Lower lobe of right lung (tissue), 2 donors: ENCODE measurements around the gene SPTB. TPM values are rescaled to one million over a fixed set of nuclear protein-coding genes. Genes with fewer than 3 reads are reported as not detected.

Experiments
- ATAC-seq, 2 donors: fragments of 200-7000 bp; cut with Tn5 transposase; one replicate each; pipeline ENCODE4 v1.9.1; 2020 to 2022; ENCODE audit warnings: mild to moderate bottlenecking in 2 of 2, moderate library complexity in 2 of 2
- DNase-seq: peaks from one replicate; pipeline ENCODE4 v3.0.0-alpha.2; 2020
- H3K27ac ChIP-seq: fragments of 200-600 bp; one replicate; pipeline ENCODE4 v1.8.0; 2022
- H3K27me3 ChIP-seq: fragments of 200-600 bp; one replicate; pipeline ENCODE4 v1.8.0; 2022; ENCODE audit warnings: low read depth
- H3K36me3 ChIP-seq: fragments of 200-600 bp; one replicate; pipeline ENCODE4 v1.8.0; 2022; ENCODE audit warnings: mild to moderate bottlenecking
- H3K4me1 ChIP-seq: fragments of 200-600 bp; one replicate; pipeline ENCODE4 v1.8.0; 2022
- H3K4me3 ChIP-seq: fragments of 200-600 bp; one replicate; pipeline ENCODE4 v1.8.0; 2022; ENCODE audit warnings: mild to moderate bottlenecking
- H3K9me3 ChIP-seq: fragments of 200-600 bp; one replicate; pipeline ENCODE4 v1.8.0; 2022
- CTCF ChIP-seq: fragments of 200-600 bp; IDR thresholded peaks from one replicate; pipeline ENCODE4 v1.8.0; 2022; ENCODE audit warnings: antibody characterized with exemption, mild to moderate bottlenecking
- intact Hi-C: fragments of 100-400 bp; cut with DNase I; formaldehyde crosslinking; loops from one replicate; pipeline ENCODE4 v1.11.0; 2022
- total RNA-seq: library from RNA; stranded (reverse); fragmentation: NEBNext Ultra II Directional; extraction: Animal tissue kit (Norgen Biotek cat#: 25700); gene quantifications from one replicate; pipeline ENCODE4 v1.2.1, GENCODE V29; 2021
- donor health status: DM: no; HTN: yes; CAD: no; lungs with severe emphysema.

SPTB gene
- total RNA-seq, 1 donor from 2014 or later, result 2.5 TPM

DNA sequence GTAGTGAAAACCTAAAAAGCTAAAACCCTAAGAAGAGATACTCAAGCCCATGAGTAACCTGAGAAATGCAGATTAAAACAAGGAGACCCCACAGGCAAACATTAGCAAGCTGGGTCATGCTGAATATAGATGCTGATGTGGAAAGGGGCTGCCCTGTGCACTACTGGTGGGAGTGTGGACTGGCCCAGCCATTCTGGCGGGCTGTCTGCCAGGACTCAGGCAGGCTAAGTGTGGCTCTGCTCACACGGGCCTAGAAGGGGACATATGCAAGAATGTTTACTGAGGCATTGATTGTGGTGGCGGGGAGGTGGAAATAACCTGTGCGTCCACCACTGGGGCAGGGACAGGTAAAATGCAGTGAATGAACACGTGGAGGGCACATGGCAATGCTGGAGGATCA, 48.3 kb downstream of the SPTB start:
- Histone ChIP-seq H3K4me1 (no peaks in the 10 kb centered on the region), H3K27ac (no peak overlapping the region), H3K36me3 (no peaks in the 10 kb centered on the region), H3K27me3 (no peaks in the 10 kb centered on the region), H3K4me3 (no peak overlapping the region), H3K9me3 (no peaks in the 10 kb centered on the region)
- no peak for TF ChIP-seq CTCF
- intact Hi-C loops, result no loop called here
- ATAC-seq (no peak), DNase-seq (no peak)

GRCh38 chr14:64830961-64831360, 48.7 kb downstream of the SPTB start:
- no peak overlapping the region for H3K27ac ChIP-seq
- no peaks in the 10 kb centered on the region for H3K27me3 ChIP-seq
- intact Hi-C loops, result no loop called here

GRCh38 chr14:64828071-64828470, 51.6 kb downstream of the SPTB start:
- Histone ChIP-seq H3K4me3 (no peak overlapping the region), H3K9me3 (no peaks in the 10 kb centered on the region), H3K27me3 (peaks cover 4% of the 10 kb centered on the region), H3K36me3 (no peaks in the 10 kb centered on the region), H3K4me1 (peaks cover 5% of the 10 kb centered on the region), H3K27ac (no peak overlapping the region)
- no peak for TF ChIP-seq CTCF
- DNase-seq (no peak), ATAC-seq (no peak)
- intact Hi-C loops, result no loop called here

More at GRCh38 chr14:64830961-64831360, 48.7 kb downstream of the SPTB start:
- H3K36me3 ChIP-seq, result no peaks in the 10 kb centered on the region
- H3K9me3 ChIP-seq, result no peaks in the 10 kb centered on the region
- H3K4me1 ChIP-seq, result no peaks in the 10 kb centered on the region
- no peak for DNase-seq
- no peak for TF ChIP-seq CTCF
- no peak for ATAC-seq
- H3K4me3 ChIP-seq, result no peak overlapping the region

GRCh38 chr14:64826845-64827244, 52.9 kb downstream of the SPTB start:
- H3K27me3 ChIP-seq, result peaks cover 4% of the 10 kb centered on the region
- no peaks in the 10 kb centered on the region for H3K36me3 ChIP-seq
- H3K27ac ChIP-seq, result no peak overlapping the region
- H3K9me3 ChIP-seq, result no peaks in the 10 kb centered on the region
- DNase-seq (no peak), ATAC-seq (peak; percentile 61 to 73)
- no peak overlapping the region for H3K4me3 ChIP-seq
- H3K4me1 ChIP-seq, result peaks cover 5% of the 10 kb centered on the region
- intact Hi-C loops, result no loop called here
- no peak for TF ChIP-seq CTCF

- H3K4me3 ChIP-seq, result no peak overlapping the region
- no peak for TF ChIP-seq CTCF
- ATAC-seq (no peak), DNase-seq (no peak)
- H3K4me1 ChIP-seq, result peaks cover 5% of the 10 kb centered on the region
- no peak overlapping the region for H3K27ac ChIP-seq
- H3K27me3 ChIP-seq, result peaks cover 4% of the 10 kb centered on the region
- H3K36me3 ChIP-seq, result no peaks in the 10 kb centered on the region
- intact Hi-C loops, result no loop called here
- no peaks in the 10 kb centered on the region for H3K9me3 ChIP-seq
Measured at GRCh38 chr14:64826333-64826732, 53.4 kb downstream of the SPTB start.

DNA sequence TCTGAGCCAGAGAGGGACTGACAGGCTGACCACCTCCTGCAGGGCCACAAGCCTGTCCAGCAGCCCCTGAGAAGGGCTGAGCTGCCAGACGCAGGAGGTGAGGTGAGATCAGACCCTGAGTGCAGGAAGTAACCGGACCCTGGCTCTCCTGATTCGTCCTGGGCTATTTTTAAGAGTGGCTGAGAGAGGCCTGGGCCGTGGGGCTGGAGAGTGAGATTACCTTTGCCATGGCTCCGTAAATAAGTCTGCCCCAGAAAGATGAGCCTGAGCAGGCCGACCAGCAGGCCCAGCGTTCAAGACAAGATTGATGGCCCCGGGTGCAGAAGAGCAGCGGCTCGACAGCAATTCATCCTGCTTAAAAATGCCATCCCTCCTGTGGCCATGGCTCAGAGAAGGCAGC, 54.2 kb downstream of the SPTB start:
- no peak for DNase-seq

More for the DNA sequence above, 54.2 kb downstream of the SPTB start:
- H3K27ac ChIP-seq, result no peak overlapping the region
- no peak for ATAC-seq
- no peak overlapping the region for H3K4me3 ChIP-seq
- peaks cover 5% of the 10 kb centered on the region for H3K4me1 ChIP-seq
- intact Hi-C loops, result no loop called here
- H3K36me3 ChIP-seq, result no peaks in the 10 kb centered on the region
- TF ChIP-seq CTCF, result no peak
- no peaks in the 10 kb centered on the region for H3K9me3 ChIP-seq
- peaks cover 4% of the 10 kb centered on the region for H3K27me3 ChIP-seq
